Inferior parietal cortex (tissue), 1 donor: ENCODE results near the gene SMAD9.
"Not testable (repeated sequence)": the region's sequence is repeated elsewhere in the genome, so short reads cannot be mapped to it uniquely, and the experiment has no call there.

ENCODE experiments used
- DNase-seq: peaks from one replicate; pipeline ENCODE4 v3.0.0-alpha.2; 2016; ENCODE audit errors: extremely low spot score

The SMAD9 gene

GRCh38 chr13:36912369-36912768 is 7.7 kb downstream of the SMAD9 start:
- no peak for DNase-seq

- no peak for DNase-seq
These were observed 9.5 kb downstream of the SMAD9 start for GRCh38 chr13:36910545-36910944.

GRCh38 chr13:36907821-36908220 is 12.2 kb downstream of the SMAD9 start:
- no peak for DNase-seq

GRCh38 chr13:36907266-36907665 is 12.8 kb downstream of the SMAD9 start:
- no peak for DNase-seq

GRCh38 chr13:36905944-36906343 is 14.1 kb downstream of the SMAD9 start:
- DNase-seq: no peak

GRCh38 chr13:36903925-36904595 is 16.0 kb downstream of the SMAD9 start:
- no peak for DNase-seq

- DNase-seq: no peak
These were observed 22.9 kb downstream of the SMAD9 start for GRCh38 chr13:36897054-36897616.

GRCh38 chr13:36891752-36892151 is 28.3 kb downstream of the SMAD9 start:
- DNase-seq: no peak

- no peak for DNase-seq
These were observed 31.4 kb downstream of the SMAD9 start for GRCh38 chr13:36888645-36889044.

GRCh38 chr13:36887758-36888521 is 32.1 kb downstream of the SMAD9 start:
- DNase-seq: no peak

GRCh38 chr13:36885901-36886300 is 34.1 kb downstream of the SMAD9 start:
- no peak for DNase-seq

GRCh38 chr13:36884235-36884634 is 35.8 kb downstream of the SMAD9 start:
- no peak for DNase-seq

GRCh38 chr13:36883824-36884223 is 36.2 kb downstream of the SMAD9 start:
- DNase-seq: no peak

GRCh38 chr13:36883392-36883791 is 36.6 kb downstream of the SMAD9 start:
- not testable (repeated sequence) for DNase-seq

- DNase-seq: no peak
These were observed 37.1 kb downstream of the SMAD9 start for GRCh38 chr13:36882829-36883390.

GRCh38 chr13:36880961-36881360 is 39.1 kb downstream of the SMAD9 start:
- no peak for DNase-seq

GRCh38 chr13:36879218-36879938 is 40.7 kb downstream of the SMAD9 start:
- DNase-seq: no peak

- DNase-seq: no peak
These were observed 44.1 kb downstream of the SMAD9 start for GRCh38 chr13:36875961-36876360.

- no peak for DNase-seq
These were observed 44.6 kb downstream of the SMAD9 start for GRCh38 chr13:36875431-36875830.

GRCh38 chr13:36872621-36873020 is 47.4 kb downstream of the SMAD9 start:
- peak; percentile 40 for DNase-seq

- no peak for DNase-seq
These were observed 49.9 kb downstream of the SMAD9 start for GRCh38 chr13:36870050-36870692.

- no peak for DNase-seq
These were observed 53.8 kb downstream of the SMAD9 start for GRCh38 chr13:36866232-36866631.
